Body of pancreas (tissue), 4 donors: ENCODE results near the gene TCAP. TPM values are rescaled to one million over a fixed set of nuclear protein-coding genes. Genes with fewer than 3 reads are reported as not detected.

ENCODE experiments used
- ATAC-seq: fragments of 150-250 bp; one replicate; pipeline ENCODE4 v1.9.1; 2016
- DNase-seq, 4 donors: peaks; one replicate each; pipeline ENCODE4 v3.0.0-alpha.2; 2019
- H3K27ac ChIP-seq, 4 donors: fragments of 200-600 bp; sonication (generic); 1 replicate in 3 of 4; 2 replicates in 1 of 4; pipeline versions ENCODE4 v1.5.1 to v1.6.1; 2016 to 2019; ENCODE audit warnings: mild to moderate bottlenecking in 1 of 4, mixed read lengths in 1 of 4, moderate library complexity in 1 of 4
- H3K27me3 ChIP-seq, 2 donors: fragments of 200-600 bp; sonication (generic); one replicate each; pipeline ENCODE4 v1.6.0; 2016; ENCODE audit warnings: mild to moderate bottlenecking in 1 of 2
- H3K36me3 ChIP-seq, 2 donors: fragments of 200-600 bp; sonication (generic); replicated peaks in 1 of 2; 2 replicates each; pipeline ENCODE4 v1.5.1; 2016; ENCODE audit warnings: low read depth in 2 of 2; ENCODE audit not compliant: insufficient read depth in 1 of 2
- H3K4me1 ChIP-seq: fragments of 200-600 bp; sonication (generic); one replicate; pipeline ENCODE4 v1.6.0; 2016
- H3K4me3 ChIP-seq, 2 donors: fragments of 200-600 bp; sonication (generic); 1 replicate in 1 of 2; 2 replicates in 1 of 2; pipeline ENCODE4 v1.5.1; 2016 to 2019
- H3K9me3 ChIP-seq, 3 donors: fragments of 200-600 bp; sonication (generic); 1 replicate in 2 of 3; 2 replicates in 1 of 3; pipeline ENCODE4 v1.5.1; 2016
- CTCF ChIP-seq, 7 experiments: fragments of 450-650 bp in 4 of 7; fragments of 200-600 bp in 3 of 7; sonication (generic) in 3 of 7; IDR thresholded peaks; one replicate each; pipeline ENCODE4 v1.5.1; 2016 to 2019; ENCODE audit warnings: antibody characterized with exemption in 7 of 7
- POLR2A ChIP-seq, 3 donors: fragments of 450-650 bp; IDR thresholded peaks; one replicate each; pipeline ENCODE4 v1.6.1; 2016; ENCODE audit warnings: antibody characterized with exemption in 3 of 3, mild to moderate bottlenecking in 2 of 3
- WGBS, 2 donors: methylation state at CpG; one replicate each; pipeline ENCODE4 v1.1.5; 2017; 5-methylcytosine and 5-hydroxymethylcytosine counted together
- intact Hi-C: fragments of 100-400 bp; cut with DNase I; formaldehyde crosslinking; loops from one replicate; pipeline ENCODE4 v1.15.1; 2023
- total RNA-seq, 2 donors: library from RNA; depleted of rRNA; stranded (reverse); fragments of >200 nt; gene quantifications; one replicate each; pipeline ENCODE4 v1.1.0, GENCODE V29; 2016

Gene TCAP
- total RNA-seq, 2 donors from 2014 or later: 0.26 TPM; not detected in 1

- WGBS, 2 donors: 43 to 56% methylated on average over 4 of the region's 4 CpGs
- H3K27me3 ChIP-seq: no peaks in the 10 kb centered on the region
- DNase-seq (no peak), ATAC-seq (no peak)
- TF ChIP-seq CTCF (IDR thresholded peaks at IDR 0.05) (no peak), POLR2A (IDR thresholded peaks at IDR 0.05) (no peak)
- no peak overlapping the region for H3K4me3 ChIP-seq
- intact Hi-C loops: no loop called here
- H3K9me3 ChIP-seq: no peaks in the 10 kb centered on the region
- peaks cover 57% of the 10 kb centered on the region for H3K4me1 ChIP-seq
- no peak overlapping the region for H3K27ac ChIP-seq
- H3K36me3 ChIP-seq: no peaks in the 10 kb centered on the region
Measured at GRCh38 chr17:39640591-39641031, 24.5 kb upstream of the TCAP start.

- intact Hi-C loops: no loop called here
- 66 to 79% methylated on average over 4 of the region's 4 CpGs for WGBS, 2 donors
- no peaks in the 10 kb centered on the region for H3K9me3 ChIP-seq
- H3K27ac ChIP-seq: no peak overlapping the region
- no peak overlapping the region for H3K4me3 ChIP-seq
- ATAC-seq: no peak
- TF ChIP-seq CTCF (IDR thresholded peaks at IDR 0.05) (no peak), POLR2A (IDR thresholded peaks at IDR 0.05) (no peak)
- DNase-seq: no peak
- H3K4me1 ChIP-seq: peaks cover 56% of the 10 kb centered on the region
- no peaks in the 10 kb centered on the region for H3K36me3 ChIP-seq
- H3K27me3 ChIP-seq: no peaks in the 10 kb centered on the region
Measured at GRCh38 chr17:39641097-39641496, 24.1 kb upstream of the TCAP start.

GRCh38 chr17:39641883-39642282 lies 23.3 kb upstream of the TCAP start:
- Histone ChIP-seq H3K4me3 (no peak overlapping the region), H3K27ac (no peak overlapping the region), H3K9me3 (no peaks in the 10 kb centered on the region), H3K4me1 (peaks cover 49% of the 10 kb centered on the region), H3K36me3 (no peaks in the 10 kb centered on the region), H3K27me3 (no peaks in the 10 kb centered on the region)
- ATAC-seq (no peak), DNase-seq (no peak)
- TF ChIP-seq POLR2A (IDR thresholded peaks at IDR 0.05) (no peak), CTCF (IDR thresholded peaks at IDR 0.05) (no peak)
- intact Hi-C loops: no loop called here
- WGBS, 2 donors: 56 to 72% methylated on average over 6 to 7 of the region's 7 CpGs

GRCh38 chr17:39642291-39643074 lies 22.7 kb upstream of the TCAP start:
- H3K4me1 ChIP-seq: peaks cover 47% of the 10 kb centered on the region
- WGBS, 2 donors: 80 to 85% methylated on average over 9 of the region's 9 CpGs

More at GRCh38 chr17:39642291-39643074, 22.7 kb upstream of the TCAP start:
- DNase-seq: no peak
- Histone ChIP-seq H3K4me3 (no peak overlapping the region), H3K36me3 (no peaks in the 10 kb centered on the region), H3K9me3 (no peaks in the 10 kb centered on the region), H3K27ac (no peak overlapping the region), H3K27me3 (no peaks in the 10 kb centered on the region)
- ATAC-seq: no peak
- no peak for TF ChIP-seq POLR2A (IDR thresholded peaks at IDR 0.05)
- TF ChIP-seq CTCF (IDR thresholded peaks at IDR 0.05): no peak
- intact Hi-C loops: no loop called here
